GM11168 (cell line): Measurements from ENCODE around the gene ITPKB.
"Not testable (repeated sequence)": the region's sequence is repeated elsewhere in the genome, so short reads cannot be mapped to it uniquely, and the experiment has no call there.

Experiments
- in situ Hi-C: fragments of 300-500 bp; cut with MboI; formaldehyde crosslinking; loops from one replicate; pipeline ENCODE4 v1.12.0; 2022; ENCODE audit warnings: low sequenced_read_pairs; ENCODE audit not compliant: unreplicated experiment

ITPKB gene

DNA sequence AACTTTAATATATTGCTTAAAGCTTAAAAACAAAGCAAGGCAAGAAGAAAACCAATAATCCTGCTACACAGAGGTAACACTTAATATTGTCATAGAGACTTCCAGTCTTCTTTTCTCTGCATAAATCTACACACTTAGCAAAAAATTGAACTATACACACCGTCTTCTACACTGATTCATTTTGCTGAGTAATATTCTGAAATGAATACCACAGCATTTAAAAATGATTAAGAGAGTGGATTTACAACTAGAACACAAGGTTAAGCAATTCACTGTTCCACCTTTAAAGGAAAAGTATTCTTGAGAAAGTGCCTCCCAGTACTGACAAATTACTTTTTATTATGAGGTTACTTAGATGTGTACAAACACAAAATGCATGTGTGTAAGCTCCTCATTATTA, 22.2 kb upstream of the ITPKB start:
- in situ Hi-C loops: no loop called here

GRCh38 chr1:226754793-226755533, 15.9 kb upstream of the ITPKB start:
- in situ Hi-C loops: no loop called here

GRCh38 chr1:226754097-226754496, 15.0 kb upstream of the ITPKB start:
- in situ Hi-C loops: no loop called here

DNA sequence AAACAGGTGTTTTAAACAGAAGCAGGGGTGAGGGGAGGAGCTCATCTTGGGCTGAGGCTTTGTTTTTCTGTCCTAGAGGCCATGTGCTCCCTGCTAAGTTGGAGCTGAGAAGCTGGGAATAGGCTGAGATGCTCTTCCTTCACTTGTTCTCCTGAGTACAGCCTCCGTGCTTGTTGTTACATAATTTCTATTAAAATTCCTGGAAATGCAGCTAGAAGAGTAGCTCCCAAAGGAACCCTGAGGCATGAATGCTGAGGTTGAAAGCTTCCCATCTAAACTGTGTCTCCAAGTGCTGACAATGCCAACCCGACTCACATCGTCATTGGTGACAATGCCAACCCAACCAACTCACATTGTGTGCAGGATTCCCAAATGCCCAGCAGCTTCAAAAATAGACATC, 12.6 kb upstream of the ITPKB start:
- in situ Hi-C loops: no loop called here

GRCh38 chr1:226751214-226751613, 12.1 kb upstream of the ITPKB start:
- in situ Hi-C loops: no loop called here

GRCh38 chr1:226749467-226749866, 10.4 kb upstream of the ITPKB start:
- in situ Hi-C loops: no loop called here

DNA sequence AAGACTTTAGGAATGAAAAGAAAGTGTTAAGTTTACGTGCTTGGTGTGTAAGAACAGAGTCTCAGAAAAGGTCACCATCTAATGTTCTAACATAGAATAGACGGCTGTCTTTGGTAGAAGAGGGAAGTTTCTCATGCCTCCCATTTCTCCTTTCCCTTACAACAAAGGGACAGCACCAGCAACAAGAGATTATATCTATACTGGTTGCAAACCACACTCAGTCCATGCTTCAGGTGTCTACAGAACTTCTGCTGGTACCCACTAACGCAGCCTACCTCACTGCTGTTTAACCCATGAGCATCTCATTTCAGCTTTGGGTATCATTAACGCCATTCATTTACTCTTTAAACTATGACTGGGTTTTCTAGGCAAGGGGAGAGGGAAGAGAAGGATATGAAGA, 9.2 kb upstream of the ITPKB start:
- in situ Hi-C loops: no loop called here

DNA sequence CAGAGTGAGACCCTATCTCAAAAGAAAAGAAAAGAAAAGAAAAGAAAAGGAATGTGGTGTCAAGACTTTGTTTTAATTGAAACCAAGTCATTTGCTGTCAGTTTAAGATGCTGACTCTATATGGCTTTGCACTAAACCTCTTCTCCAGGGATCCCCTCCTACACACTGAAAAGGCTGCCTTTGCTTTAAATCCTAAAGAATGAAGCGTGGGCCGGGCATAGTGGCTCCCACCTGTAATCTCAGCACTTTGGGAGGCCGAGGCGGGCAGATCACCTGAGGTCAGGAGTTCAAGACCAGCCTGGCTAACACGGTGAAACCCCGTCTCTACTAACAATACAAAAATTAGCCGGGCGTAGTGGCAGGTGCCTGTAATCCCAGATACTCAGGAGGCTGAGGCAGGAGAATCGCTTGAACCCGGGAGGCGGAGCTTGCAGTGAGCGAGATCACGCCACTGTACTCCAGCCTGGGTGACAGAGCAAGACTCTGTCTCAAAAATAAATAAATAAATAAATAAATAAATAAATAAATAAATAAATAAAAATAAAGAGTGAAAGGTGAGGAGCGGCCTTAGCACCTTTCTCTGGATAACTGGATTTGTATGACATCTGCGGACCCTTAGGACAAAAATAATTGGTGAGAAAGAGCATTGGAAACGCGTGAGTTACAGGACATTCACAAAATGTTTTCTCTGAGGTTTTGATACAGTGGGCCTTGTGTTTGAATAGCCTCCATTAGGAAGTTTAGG, 8.6 kb upstream of the ITPKB start:
- in situ Hi-C loops: not testable (repeated sequence)

DNA sequence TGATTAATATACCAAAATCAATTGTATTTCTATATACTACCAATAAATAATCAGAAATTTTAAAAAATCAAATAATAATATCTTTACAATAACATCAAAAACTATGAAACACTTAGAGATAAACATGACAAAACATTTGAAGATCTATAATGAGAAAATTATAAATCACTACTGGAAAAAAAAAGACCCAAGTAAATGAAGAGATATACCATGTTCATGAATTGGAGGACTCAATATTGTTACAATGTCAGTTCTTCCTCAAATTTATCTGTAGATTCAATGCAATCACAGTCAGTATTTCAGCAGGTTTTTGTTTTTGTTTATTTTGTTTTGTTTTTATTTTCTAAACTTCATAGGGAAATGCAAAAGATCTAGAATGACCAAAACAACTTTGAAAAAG, 4.2 kb upstream of the ITPKB start:
- in situ Hi-C loops: no loop called here

DNA sequence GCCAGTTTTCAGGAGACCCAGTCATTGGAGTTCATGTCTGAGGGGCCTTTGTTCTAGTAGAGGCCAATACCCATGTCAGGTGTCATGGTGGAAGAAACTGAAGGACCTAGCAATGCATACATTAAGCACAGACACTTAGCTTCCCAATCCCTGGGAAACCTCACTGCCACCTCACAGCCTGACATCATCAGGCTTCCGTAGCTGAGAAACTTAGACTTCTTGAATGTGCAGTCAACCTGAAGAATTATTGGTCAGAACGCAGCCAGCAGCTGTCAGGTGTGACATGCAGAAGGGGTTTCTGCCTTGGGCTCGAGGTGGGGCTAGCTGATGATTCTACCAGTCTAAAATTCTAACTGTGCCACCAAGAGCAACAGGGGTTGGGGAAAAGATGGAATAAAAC, 1.9 kb upstream of the ITPKB start:
- in situ Hi-C loops: no loop called here

DNA sequence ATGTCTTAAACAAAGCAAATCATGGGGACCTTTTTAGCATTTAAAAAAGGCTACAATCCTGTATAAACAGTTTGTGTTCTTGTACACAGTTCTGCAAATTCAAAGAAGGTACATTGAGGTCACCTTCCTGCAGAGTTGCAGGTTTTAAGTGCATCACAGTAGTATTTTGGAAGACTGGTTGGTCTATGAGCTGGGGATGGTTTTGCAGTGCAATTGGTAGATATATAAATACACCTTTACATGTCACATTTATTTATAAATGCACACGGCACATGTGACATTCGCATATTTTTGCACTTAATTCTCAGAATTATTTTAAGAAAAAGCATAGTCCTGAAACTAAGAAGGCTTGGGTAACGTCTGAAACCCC, 599 bp upstream of the ITPKB start:
- in situ Hi-C loops: loop anchor here (10.0 kb wide), 2 partner anchors 85 kb away; no protein-coding TSS in a partner anchor

DNA sequence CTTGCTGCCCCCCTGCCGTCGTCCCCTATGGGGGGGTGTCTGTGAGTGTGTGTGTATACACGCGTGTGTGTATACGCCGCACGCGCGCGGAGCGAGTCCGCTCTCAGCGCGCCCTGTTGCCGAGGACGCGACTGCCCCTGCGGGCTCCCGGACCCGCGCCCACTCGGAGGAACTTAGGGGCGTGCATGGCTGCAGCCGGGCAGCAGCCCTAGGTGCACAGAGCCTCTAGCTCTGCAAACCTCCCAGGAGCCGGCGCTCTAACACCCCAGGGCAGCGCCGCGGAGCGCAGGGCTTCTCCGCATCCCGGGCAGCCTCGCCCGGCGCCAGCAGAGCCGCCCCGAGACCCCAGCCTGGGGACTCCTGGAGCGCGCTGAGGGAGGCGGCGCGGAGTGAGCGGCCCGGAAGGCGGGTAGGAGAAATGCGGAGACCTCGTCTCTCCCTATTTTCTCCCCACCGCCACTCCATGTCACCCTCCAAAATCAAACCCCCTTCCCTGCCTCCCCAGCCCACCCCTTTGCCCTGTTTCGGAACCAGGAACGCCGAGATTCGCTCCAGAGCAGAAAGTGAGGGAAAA, 574 bp downstream of the ITPKB start:
- in situ Hi-C loops: loop anchor here (10.0 kb wide), 2 partner anchors 84 to 86 kb away; no protein-coding TSS in a partner anchor

DNA sequence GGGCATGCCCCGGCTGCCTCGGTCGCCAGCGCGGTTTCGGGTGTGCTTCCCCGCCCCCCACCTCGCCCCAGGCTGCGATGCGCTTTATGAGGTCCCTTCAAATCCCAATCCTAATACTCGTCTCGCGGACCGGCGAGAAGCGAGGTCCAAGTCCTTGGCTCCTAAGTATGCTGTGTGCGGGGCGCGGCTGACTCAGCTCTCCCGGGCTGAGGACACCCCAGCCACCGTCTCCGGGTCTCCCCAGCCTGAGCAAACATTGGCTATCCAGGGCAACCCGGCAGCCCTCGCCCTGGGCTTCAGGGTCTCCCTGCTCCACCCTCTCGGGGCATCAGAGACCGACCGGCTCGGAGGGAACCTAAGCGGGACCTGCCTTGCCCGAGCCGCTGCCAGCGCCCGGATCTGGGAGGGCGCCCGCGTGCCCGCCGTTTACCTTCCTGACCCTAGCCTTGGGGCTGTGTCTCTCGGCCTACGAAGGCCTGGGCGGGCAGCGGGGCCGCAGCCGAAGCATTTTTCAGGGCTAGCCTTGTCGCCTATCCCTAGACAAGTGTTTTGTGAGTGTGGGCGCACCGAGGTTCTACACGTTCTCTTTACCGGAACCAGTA, 1.2 kb downstream of the ITPKB start:
- in situ Hi-C loops: loop anchor here (10.0 kb wide), 2 partner anchors 83 to 87 kb away; no protein-coding TSS in a partner anchor

DNA sequence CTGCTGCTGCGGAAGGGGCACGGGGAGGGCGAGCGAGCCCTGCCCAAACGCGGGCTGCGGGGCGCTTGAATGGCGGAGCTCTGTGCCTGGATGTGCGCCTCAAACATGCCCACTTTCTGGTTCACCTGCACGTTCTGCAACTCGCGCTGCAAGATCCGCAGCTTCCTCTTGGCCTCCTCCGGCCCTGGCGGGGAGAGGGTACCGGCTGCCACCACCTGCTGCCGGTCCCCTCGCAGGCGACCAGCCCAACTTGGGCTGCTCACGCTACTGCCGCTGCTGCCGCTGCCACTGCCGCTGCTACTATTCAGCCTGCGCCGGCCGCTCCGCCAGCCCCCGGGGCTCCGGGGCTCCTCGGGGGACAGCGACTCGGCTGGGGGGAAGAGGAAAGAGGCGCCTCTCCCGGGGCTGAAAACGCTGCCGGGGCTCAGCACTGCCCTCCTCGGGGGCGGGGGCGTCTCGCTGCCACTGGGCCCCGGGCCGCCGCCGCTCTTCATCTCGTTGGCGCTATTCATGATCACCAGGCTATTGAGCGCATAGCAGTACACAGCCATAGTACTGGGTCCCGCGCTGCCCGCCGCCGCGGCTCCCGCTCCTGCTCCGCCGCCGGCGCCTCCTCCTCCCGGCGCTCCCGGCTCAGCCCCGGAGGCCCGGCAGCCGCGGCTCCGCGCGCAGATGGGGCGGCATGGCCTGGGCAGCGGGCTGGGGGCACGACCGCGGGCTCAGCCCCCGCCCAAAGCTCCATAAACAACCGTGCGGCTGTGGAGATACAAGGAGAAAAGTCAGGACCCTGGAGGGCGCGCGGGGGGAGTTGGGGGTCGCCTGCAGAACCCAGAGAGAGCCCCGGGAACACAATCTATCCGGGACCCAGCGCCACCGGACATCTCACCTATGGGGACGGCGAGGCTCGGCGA, 1.9 kb downstream of the ITPKB start:
- in situ Hi-C loops: loop anchor here (10.0 kb wide), 2 partner anchors 82 to 88 kb away; no protein-coding TSS in a partner anchor

- in situ Hi-C loops: loop anchor here (10.0 kb wide), 2 partner anchors 81 to 89 kb away; no protein-coding TSS in a partner anchor
Measured at GRCh38 chr1:226736001-226736907, 2.8 kb downstream of the ITPKB start.

GRCh38 chr1:226735576-226735975, 3.5 kb downstream of the ITPKB start:
- in situ Hi-C loops: loop anchor here (10.0 kb wide), 2 partner anchors 81 to 89 kb away; no protein-coding TSS in a partner anchor

DNA sequence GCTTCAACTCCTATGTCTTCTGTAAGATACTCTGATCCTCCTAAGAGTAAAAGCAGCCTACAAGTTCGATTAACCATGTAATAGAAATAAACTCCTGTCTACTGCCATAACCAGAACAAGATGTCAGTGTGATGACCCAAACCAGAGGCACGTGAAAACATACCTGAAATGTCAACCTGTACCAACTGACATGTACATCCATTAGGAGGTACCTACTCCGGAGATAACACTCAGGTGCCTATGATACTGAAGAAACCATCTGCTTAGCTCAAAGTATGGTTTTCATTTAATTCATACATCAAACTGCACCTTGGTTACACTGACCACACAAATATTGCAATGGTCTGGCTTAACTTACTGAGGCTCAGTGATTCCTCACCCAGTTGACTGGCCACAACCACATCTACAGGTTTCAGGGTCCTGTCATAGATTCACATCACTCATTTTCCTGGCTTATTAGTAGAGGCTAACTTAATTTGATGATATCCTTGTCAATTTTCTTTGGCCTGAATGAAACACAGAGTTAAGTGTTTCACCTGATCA, 4.4 kb downstream of the ITPKB start:
- in situ Hi-C loops: loop anchor here (10.0 kb wide), 2 partner anchors 80 to 90 kb away; no protein-coding TSS in a partner anchor

DNA sequence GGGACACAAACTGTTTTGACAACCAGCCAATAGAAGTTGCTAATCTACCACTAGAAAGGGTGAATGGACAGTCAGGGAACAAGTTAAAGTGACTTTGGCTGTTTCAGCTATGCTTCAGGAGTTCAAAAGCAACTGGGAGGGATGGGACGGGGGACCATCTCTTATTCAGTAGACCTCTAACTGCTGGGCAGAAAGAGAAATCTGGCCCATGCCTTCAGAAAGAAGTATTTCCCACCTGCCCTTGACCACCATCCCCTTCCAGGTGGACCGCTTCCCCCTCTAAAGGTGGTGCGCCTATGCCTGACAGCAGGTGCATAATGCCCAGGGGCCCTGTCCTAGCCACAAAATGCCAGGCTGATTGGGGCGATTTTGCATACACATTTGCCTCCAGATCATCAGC, 5.2 kb downstream of the ITPKB start:
- in situ Hi-C loops: loop anchor here (10.0 kb wide), 2 partner anchors 79 to 91 kb away; no protein-coding TSS in a partner anchor
